NCI-H2081 (cell line): ENCODE measurements around the gene GCNA.

Source experiments
- DNase-seq, 2 experiments: peaks; one replicate each; lab custom pipeline; 2025; lab: John Stamatoyannopoulos, UW

The GCNA gene

DNA sequence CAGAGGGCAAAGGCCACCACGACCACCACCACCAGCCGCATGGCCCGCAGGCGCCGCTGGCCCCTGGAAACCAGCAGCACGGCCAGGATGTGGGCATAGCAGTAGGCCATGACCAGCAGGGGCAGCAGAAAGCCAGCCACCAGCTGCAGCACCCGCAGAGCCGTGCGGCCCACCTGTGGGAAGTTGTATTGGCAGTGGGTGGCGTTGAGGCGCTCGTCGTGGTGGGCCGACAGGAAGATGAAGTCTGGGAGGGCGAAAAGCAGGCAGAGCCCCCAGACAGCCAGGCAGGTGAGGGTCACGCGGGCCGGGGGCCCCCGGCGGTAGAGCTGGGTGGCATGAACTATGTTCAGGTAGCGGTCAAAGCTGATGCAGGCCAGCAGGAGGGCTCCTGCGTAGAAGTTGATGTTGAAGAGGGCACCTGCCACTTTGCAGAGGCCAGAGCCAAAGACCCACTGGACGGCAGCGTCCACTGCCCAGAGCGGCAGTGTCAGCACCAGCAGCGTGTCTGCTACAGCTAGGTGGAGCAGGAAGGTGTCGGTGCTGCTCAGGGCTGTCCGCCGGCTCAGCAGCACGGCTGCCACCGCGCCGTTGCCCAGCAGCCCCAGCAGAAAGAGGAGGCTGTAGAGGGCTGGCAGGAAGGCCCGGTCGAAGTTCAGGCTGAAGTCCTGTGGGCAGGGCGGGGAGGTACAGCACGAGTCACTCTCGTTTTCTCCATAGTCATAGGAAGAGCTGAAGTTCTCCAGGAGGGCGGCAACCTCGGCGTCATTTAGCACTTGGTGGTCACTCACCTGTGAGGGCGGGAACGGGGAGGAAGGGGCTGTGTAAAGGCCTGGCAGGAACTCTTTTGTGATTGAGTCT, 38.7 kb downstream of the GCNA start:
- no peak for DNase-seq

- DNase-seq = no peak
Observed at GRCh38 chrX:71617742-71618141, 39.5 kb downstream of the GCNA start.

DNA sequence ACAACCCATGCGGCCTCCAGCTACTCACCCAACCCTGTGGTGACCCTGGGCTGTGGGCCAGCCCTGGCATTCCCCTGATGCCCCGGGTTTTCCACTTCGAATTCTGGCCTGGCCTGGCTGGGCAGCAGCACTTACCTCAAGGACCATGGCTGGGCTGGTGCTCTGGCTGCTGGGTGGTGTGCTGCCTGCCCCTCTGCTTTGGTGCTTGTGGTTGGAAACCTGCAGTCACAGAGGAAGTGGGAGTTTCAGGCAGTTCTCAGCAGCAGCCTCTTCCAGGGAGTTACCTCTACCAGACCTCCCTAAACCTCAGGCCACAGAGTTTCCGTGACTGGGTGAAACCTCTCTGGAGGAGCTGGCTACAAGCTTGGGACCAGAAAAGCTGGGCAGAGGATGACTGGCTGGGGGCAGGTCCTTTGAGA, 40.1 kb downstream of the GCNA start, which contains the start of gene CXCR3:
Gene CXCR3, minus strand, starts transcription at position 209 of the 419 bp plus-strand sequence. Its CDS starts 62 bp downstream, at position 147.
- no peak for DNase-seq

DNA sequence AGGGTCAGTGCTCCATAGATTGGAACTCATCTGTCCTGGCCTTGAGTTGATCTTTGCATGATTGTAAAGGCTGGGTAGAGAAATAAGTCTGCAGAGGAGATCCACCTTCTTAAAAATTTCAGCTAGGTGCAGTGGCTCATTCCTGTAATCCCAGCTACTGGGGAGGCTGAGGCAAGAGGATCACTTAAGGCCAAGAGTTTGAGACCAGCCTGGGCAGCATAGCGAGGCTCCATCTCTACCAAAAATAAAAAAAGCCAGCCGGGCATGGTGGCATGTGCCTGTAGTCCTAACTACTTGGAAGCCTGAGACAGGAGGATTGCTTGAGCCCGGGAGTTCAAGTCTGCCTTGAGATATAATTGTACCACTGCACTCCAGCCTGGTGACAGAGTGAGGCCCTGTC, 40.5 kb downstream of the GCNA start:
- no peak for DNase-seq

DNA sequence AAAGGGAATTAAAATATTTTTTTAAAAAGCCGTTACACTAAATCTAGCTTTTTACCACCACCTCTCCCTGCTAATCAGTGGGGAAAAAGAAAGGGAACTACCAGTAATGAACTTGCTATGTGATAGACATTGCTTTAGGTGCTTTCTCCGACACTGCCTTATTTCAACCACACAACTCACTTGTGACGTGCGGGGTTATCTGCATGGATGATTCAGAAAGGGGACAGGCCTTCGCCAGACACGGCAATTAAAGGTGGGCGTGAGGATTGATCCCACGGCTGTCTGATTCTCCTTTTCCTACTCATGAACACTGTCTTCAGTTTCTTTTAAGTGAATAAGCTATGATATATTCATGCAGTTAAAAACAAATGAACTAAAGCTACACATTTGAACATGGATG, 41.0 kb downstream of the GCNA start:
- no peak for DNase-seq

DNA sequence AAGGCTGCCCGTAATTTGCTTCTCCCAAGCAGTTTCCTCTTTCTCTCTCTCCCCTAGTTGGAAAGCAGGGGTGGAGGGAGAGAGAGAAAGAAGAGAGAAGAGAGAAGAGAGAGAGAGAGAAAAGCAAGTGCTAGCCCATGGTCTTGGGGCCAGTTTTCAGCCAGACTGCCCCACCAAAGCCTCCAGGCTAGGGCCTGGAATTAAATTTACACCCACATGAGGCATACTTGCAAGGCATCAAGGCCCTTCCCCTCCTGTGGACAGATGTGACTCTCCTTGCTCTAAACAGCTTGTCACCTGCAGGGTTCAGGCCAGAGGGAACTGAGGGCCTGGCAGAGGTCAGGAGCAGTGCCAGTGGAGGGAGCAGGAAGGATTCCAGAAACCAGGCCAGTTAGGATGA, 41.7 kb downstream of the GCNA start:
- no peak for DNase-seq

- DNase-seq = no peak
Observed at GRCh38 chrX:71621603-71622002, 43.4 kb downstream of the GCNA start.

GRCh38 chrX:71622032-71622575, 43.9 kb downstream of the GCNA start:
- DNase-seq = no peak

- DNase-seq = no peak
Observed at GRCh38 chrX:71622576-71623450, 44.6 kb downstream of the GCNA start.

- DNase-seq = no peak
Observed at GRCh38 chrX:71623714-71624113, 45.5 kb downstream of the GCNA start.

- DNase-seq = no peak
Observed at GRCh38 chrX:71625471-71625870, 47.2 kb downstream of the GCNA start.

- DNase-seq = no peak
Observed at GRCh38 chrX:71626576-71626975, 48.3 kb downstream of the GCNA start.

GRCh38 chrX:71627588-71628404, 49.6 kb downstream of the GCNA start:
- no peak for DNase-seq

- no peak for DNase-seq
Observed at GRCh38 chrX:71629467-71629866, 51.2 kb downstream of the GCNA start.

- no peak for DNase-seq
Observed at GRCh38 chrX:71632923-71633657, 54.9 kb downstream of the GCNA start.

DNA sequence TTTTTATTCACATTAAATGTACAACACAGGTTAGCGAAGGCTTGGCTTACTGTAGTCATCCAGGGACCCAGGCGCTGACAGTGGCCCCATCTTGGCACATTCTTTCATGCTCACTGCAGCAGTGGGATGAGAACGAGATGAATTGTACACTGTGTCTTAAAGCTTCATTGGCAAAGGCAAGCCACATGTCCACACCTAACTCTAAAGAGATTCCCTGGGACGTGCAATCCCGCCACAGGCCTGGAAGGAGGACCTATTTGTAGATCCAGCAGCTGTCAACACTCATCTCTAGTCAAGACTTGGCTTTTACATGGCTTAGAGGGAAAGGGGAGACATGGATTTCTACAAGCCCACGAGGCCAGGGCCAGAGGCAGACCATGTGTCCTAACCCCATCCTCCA, 56.1 kb downstream of the GCNA start:
- DNase-seq = no peak

DNA sequence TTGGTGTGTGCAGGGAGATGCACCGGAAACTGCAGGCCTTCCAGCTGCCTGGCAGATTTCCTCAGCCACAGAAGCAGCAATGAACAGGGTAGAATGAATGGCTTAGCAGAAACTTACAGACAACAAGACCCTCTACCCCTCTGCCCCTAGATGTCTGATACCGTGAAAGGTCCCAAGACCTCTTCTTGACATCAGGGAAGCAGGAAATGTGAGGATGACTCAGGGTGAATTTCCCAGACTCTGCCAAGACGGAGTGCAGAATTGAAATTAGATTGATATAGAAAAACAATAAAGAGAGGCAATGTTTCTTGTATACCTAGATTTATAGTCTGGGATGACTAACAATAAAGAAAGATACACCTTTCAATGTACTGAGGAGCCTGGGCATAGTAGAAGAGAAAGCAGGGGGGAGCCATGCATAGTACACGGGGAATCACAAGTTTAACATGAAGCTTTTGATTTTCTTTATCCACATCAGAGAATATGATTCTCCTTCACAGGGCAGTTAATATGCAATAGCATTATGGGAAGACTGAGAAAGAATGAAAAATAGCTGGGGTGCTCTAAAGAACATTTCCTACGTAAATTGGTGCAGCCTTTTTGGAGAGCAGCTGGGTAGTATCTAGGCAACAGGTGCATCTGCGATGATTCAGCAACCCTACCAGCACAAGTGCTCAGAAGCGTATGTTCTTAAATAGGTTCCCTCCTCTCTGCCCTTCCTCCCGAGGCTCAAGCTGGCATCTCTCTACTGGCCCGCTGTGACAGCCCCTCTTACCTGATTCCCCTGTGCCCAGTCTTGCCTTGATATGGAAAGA, 58.4 kb downstream of the GCNA start:
- no peak for DNase-seq

GRCh38 chrX:71637253-71637618, 59.0 kb downstream of the GCNA start:
- no peak for DNase-seq

DNA sequence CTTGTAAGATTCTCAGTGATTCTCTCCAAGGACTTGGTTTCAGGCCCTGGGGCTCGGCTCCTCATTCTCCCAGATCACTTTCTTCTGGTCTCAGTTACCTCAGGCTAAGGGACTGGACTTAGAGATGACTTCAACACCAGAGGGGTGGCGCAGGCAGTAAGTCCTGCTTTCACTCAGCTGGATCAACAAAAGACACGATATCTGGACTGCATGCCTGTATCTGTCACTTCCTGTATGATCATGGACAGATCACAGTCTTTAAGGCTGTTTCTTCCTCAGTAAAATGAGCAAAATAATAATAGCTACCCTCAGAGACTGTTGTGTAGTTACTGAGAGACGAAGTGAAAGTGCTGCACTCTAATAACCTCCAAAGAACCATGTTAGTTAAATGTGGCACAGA, 59.6 kb downstream of the GCNA start:
- DNase-seq = no peak

DNA sequence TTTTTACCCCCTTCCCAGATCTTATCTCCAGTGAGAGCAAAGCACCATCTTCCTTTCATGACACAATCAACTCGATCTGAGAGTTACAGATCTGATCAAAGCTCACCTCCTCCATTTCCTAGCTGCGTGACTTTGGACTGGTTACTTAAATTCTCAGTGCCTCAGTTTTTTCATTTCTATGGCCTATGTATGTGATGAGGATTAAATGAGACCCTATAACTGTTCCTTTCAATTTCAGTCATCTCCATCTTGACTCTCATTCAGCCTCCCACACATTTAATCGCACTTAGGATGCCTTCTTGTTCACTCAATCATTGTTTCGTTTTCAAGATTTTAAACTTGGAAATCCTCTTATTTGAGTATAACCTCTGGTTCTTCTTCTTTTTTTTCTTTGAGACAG, 60.2 kb downstream of the GCNA start:
- no peak for DNase-seq
